GM12878 (cell line): Measurements from ENCODE around the gene BCKDHB. TPM values are rescaled to one million over a fixed set of nuclear protein-coding genes. Genes with fewer than 3 reads are reported as not detected.

Experiments
- ATAC-seq: fragments of 200-7000 bp; cut with Tn5 transposase; 3 replicates; pipeline ENCODE4 v1.9.1; 2020; ENCODE audit warnings: mild to moderate bottlenecking, moderate library complexity
- BruUV-seq: library from RNA; stranded (reverse); fragments of 400-500 nt; replicated peaks from 2 replicates; lab custom pipeline; 2021; lab: Mats Ljungman, UMichigan
- CTCF ChIA-PET: fragments of 300-600 bp; sonication (Branson Sonifier 250); formaldehyde crosslinking; extraction: SDS; loops from one replicate; lab custom pipeline; 2021; ENCODE audit warnings: inconsistent platforms; lab: Yijun Ruan, JAX
- POLR2A ChIA-PET: fragments of 350-600 bp; formaldehyde crosslinking; extraction: SDS; loops from one replicate; lab custom pipeline; 2021; ENCODE audit warnings: inconsistent platforms; lab: Charles Lee
- RAD21 ChIA-PET: fragments of 300-600 bp; sonication (Branson Sonifier 250); formaldehyde crosslinking; loops from one replicate; lab custom pipeline; 2023; ENCODE audit warnings: antibody characterized with exemption; ENCODE audit not compliant: unreplicated experiment; lab: Charles Lee
- SMC1A ChIA-PET: fragments of 300-600 bp; sonication (Branson Sonifier 250); formaldehyde crosslinking; loops from one replicate; lab custom pipeline; 2023; ENCODE audit not compliant: unreplicated experiment, uncharacterized antibody; lab: Charles Lee
- DNase-seq: peaks from one replicate; pipeline ENCODE4 v3.0.0-alpha.2; 2011; ENCODE audit warnings: low read depth, low spot score
- FAIRE-seq: peaks from 3 replicates; lab custom pipeline; 2011; peaks lifted over from hg19 to GRCh38; lab: Jason Lieb, UNC
- H2AFZ ChIP-seq: 2 replicates; pipeline ENCODE4 v1.6.0; 2011; ENCODE audit warnings: low read depth, low read length, control low read depth; ENCODE audit not compliant: control insufficient read depth
- H3K27ac ChIP-seq: 2 replicates; pipeline ENCODE4 v1.5.1; 2011; ENCODE audit warnings: control low read depth; ENCODE audit not compliant: control insufficient read depth, insufficient read depth
- H3K27me3 ChIP-seq, 2 experiments: replicated peaks in 1 of 2; 2 replicates each; pipeline versions ENCODE4 v1.6.0 to v1.6.1; 2011; ENCODE audit warnings: low read length in 1 of 2; ENCODE audit not compliant: control insufficient read depth in 2 of 2, insufficient read depth in 2 of 2
- H3K36me3 ChIP-seq, 2 experiments: 2 replicates each; pipeline ENCODE4 v1.5.1; 2011; ENCODE audit warnings: low read length in 1 of 2; ENCODE audit not compliant: control insufficient read depth in 2 of 2, insufficient read depth in 2 of 2
- H3K4me1 ChIP-seq: 2 replicates; pipeline ENCODE4 v1.6.1; 2011; ENCODE audit warnings: mild to moderate bottlenecking, low read length, moderate library complexity, mixed read lengths; ENCODE audit not compliant: control insufficient read depth, insufficient read depth
- H3K4me2 ChIP-seq: 2 replicates; pipeline ENCODE4 v1.6.0; 2011; ENCODE audit warnings: control low read depth; ENCODE audit not compliant: control insufficient read depth, insufficient read depth
- H3K4me3 ChIP-seq: fragments of 200-600 bp; sonication (generic); 2 replicates; pipeline ENCODE4 v1.5.1; 2016
- H3K79me2 ChIP-seq: 2 replicates; pipeline ENCODE4 v1.6.0; 2011; ENCODE audit warnings: low read length; ENCODE audit not compliant: control insufficient read depth, insufficient read depth
- H3K9ac ChIP-seq: 2 replicates; pipeline ENCODE4 v1.8.0; 2011; ENCODE audit warnings: low read length, control low read depth, mixed read lengths; ENCODE audit not compliant: control insufficient read depth, insufficient read depth
- H3K9me3 ChIP-seq: replicated peaks from 3 replicates; pipeline ENCODE4 v1.5.1; 2011; ENCODE audit warnings: mild to moderate bottlenecking, low read length; ENCODE audit not compliant: control insufficient read depth, insufficient read depth
- H4K20me1 ChIP-seq: 2 replicates; pipeline ENCODE4 v1.6.0; 2011; ENCODE audit not compliant: control insufficient read depth, insufficient read depth
- ATF3 ChIP-seq: IDR thresholded peaks from 2 replicates; pipeline ENCODE4 v1.6.1; 2011; ENCODE audit warnings: low read depth, mild to moderate bottlenecking, low read length, moderate library complexity, borderline replicate concordance; ENCODE audit errors: extremely low read depth
- CTCF ChIP-seq, 3 experiments: IDR thresholded peaks in 2 of 3; conservative IDR thresholded peaks in 1 of 3; 2 replicates each; pipeline ENCODE4 v1.5.1; 2011; ENCODE audit warnings: low read depth in 3 of 3, low read length in 3 of 3, mild to moderate bottlenecking in 3 of 3, control low read depth in 2 of 3, moderate library complexity in 2 of 3, inconsistent platforms in 1 of 3, mixed read lengths in 1 of 3; ENCODE audit not compliant: control insufficient read depth in 2 of 3, insufficient read depth in 1 of 3; ENCODE audit errors: extremely low read depth in 1 of 3
- KAT2A ChIP-seq: conservative IDR thresholded peaks from 2 replicates; pipeline ENCODE4 v1.6.1; 2011; ENCODE audit warnings: low read depth, low read length; ENCODE audit not compliant: control insufficient read depth
- MTA3 ChIP-seq: IDR thresholded peaks from 2 replicates; pipeline ENCODE4 v1.6.1; 2012; ENCODE audit warnings: low read length, inconsistent platforms, borderline replicate concordance
- POLR2AphosphoS2 ChIP-seq: IDR thresholded peaks from 2 replicates; pipeline ENCODE4 v1.6.1; 2011; ENCODE audit warnings: low read depth, mild to moderate bottlenecking, low read length, improper control_type of control experiment, moderate library complexity
- RB1 ChIP-seq: fragments of 450-650 bp; formaldehyde crosslinking; IDR thresholded peaks from 2 replicates; pipeline ENCODE4 v1.6.1; 2017; ENCODE audit warnings: mild to moderate bottlenecking, borderline replicate concordance
- SRF ChIP-seq, 2 experiments: IDR thresholded peaks; 2 replicates each; pipeline ENCODE4 v1.6.1; 2011; ENCODE audit warnings: low read depth in 2 of 2, low read length in 2 of 2, mild to moderate bottlenecking in 1 of 2, moderate library complexity in 1 of 2
- SUPT20H ChIP-seq: IDR thresholded peaks from 2 replicates; pipeline ENCODE4 v1.6.1; 2011; ENCODE audit warnings: low read depth, mild to moderate bottlenecking, low read length, moderate library complexity, borderline replicate concordance; ENCODE audit not compliant: control insufficient read depth
- TARDBP ChIP-seq: IDR thresholded peaks from 2 replicates; pipeline ENCODE4 v1.6.1; 2016; ENCODE audit warnings: borderline replicate concordance
- TCF12 ChIP-seq: IDR thresholded peaks from 2 replicates; pipeline ENCODE4 v1.6.1; 2011; ENCODE audit warnings: low read depth, mild to moderate bottlenecking, low read length
- WGBS: methylation state at CpG from one replicate; pipeline ENCODE4 v1.1.6; 2016; ENCODE audit warnings: low lambda C conversion rate; ENCODE audit not compliant: insufficient replicate concordance, insufficient coverage; ENCODE audit errors: missing lambda C conversion rate; 5-methylcytosine and 5-hydroxymethylcytosine counted together
- in situ Hi-C: fragments of 300-500 bp; cut with MboI; formaldehyde crosslinking; loops from 9 replicates; pipeline ENCODE4 v1.14.3; 2018; ENCODE audit warnings: mixed read lengths
- intact Hi-C: fragments of 100-400 bp; cut with micrococcal nuclease; formaldehyde crosslinking; loops from one replicate; pipeline ENCODE4 v1.14.2; 2022; ENCODE audit not compliant: unreplicated experiment
- polyA plus RNA-seq, 11 experiments: library from polyadenylated mRNA; depleted of rRNA in 4 of 11; unstranded in 6 of 11; stranded (reverse) in 5 of 11; fragments of >200 nt; fragmentation: Nextera tagmentation in 4 of 11; fragmentation: Illumina TruSeq in 1 of 11; extraction: Ambion mirVana in 4 of 11; extraction: Trizol in 1 of 11; gene quantifications; 1 replicate in 1 of 11; 2 replicates in 10 of 11; pipeline versions ENCODE4 v1.2.1 to v1.2.3, GENCODE V29; 2011 to 2016; ENCODE audit warnings: inconsistent platforms in 2 of 11, missing spikeins in 2 of 11, low read depth in 1 of 11
- total RNA-seq, 4 experiments: library from RNA; depleted of rRNA in 3 of 4; stranded (reverse); fragments of >200 nt in 3 of 4; fragmentation: Illumina TruSeq in 1 of 4; extraction: Trizol in 1 of 4; gene quantifications; 2 replicates each; pipeline versions ENCODE4 v1.2.1 to v1.2.3, GENCODE V29; 2013 to 2021
- TF ChIP-seq, protein P1 (sequence below): IDR thresholded peaks from 2 replicates; pipeline ENCODE4 v1.6.1; 2011; ENCODE audit warnings: mild to moderate bottlenecking, low read depth, low read length, moderate library complexity; ENCODE audit not compliant: insufficient replicate concordance
- TF ChIP-seq, protein P2 (sequence below): fragments of 450-650 bp; IDR thresholded peaks from 2 replicates; pipeline ENCODE4 v1.6.1; 2017; ENCODE audit warnings: mild to moderate bottlenecking, moderate library complexity

BCKDHB gene
- total and polyA plus RNA-seq, 10 of the 15 experiments (the other 5 are each of a cell fraction or from before 2014, with no cell fraction given), result 12.9 to 57.1 (median 25.3) TPM

DNA sequence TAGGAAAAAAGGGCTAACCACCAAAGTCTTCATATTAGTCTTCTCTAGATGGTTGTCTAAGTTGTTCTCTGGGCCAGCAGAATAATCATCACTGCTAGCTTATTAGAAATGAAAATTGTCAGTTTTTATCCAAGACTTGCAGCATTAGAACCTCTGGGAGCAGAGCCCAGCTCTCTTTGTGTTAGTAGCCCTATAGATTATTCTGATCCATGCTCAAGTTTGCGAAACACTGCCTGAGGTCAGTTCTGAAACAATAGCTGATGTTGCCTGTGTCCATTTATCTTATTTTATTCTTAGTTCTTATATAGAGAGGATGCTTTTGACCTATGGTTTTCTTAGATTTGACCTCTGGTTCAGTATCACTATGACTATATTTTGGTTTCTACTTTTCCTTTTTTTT is 66.9 kb downstream of the BCKDHB start:
- ATAC-seq (no peak), FAIRE-seq (no peak), DNase-seq (no peak)
- WGBS, result 100% methylated on average over 1 of the region's 1 CpG
- ChIA-PET CTCF (interaction anchor here (0.6 to 1.0 kb wide), 2 partner anchors 21 to 360 kb away, joined by 3 to 4 read pairs; no protein-coding TSS in a partner anchor), POLR2A (no interaction called here), SMC1A (interaction anchor here (0.7 to 0.8 kb wide), 2 partner anchors 8 to 13 kb away, joined by 3 read pairs; no protein-coding TSS in a partner anchor), RAD21 (interaction anchor here (0.6 to 1.7 kb wide), 3 partner anchors 17 to 41 kb away, joined by 3 to 5 read pairs (median 4); no protein-coding TSS in a partner anchor)
- no peaks in the 10 kb centered on the region for H4K20me1 ChIP-seq
- no peak overlapping the region for H3K4me3 ChIP-seq
- no peaks in the 10 kb centered on the region for H3K9me3 ChIP-seq
- no peaks in the 10 kb centered on the region for H3K27me3 ChIP-seq
- no peaks in the 10 kb centered on the region for H3K79me2 ChIP-seq
- no peaks in the 10 kb centered on the region for H3K36me3 ChIP-seq
- H3K9ac ChIP-seq, result no peak overlapping the region
- no peak overlapping the region for H3K4me2 ChIP-seq
- intact Hi-C loops, result no loop called here
- no peak overlapping the region for H3K27ac ChIP-seq
- no TSS peak for BruUV-seq
- peaks cover 3% of the 10 kb centered on the region; the same call in 1 of the 2 replicates for H3K4me1 ChIP-seq
- in situ Hi-C loops, result no loop called here
- TF ChIP-seq SRF (IDR thresholded peaks at IDR 0.05; ENCODE audit: low read depth in 2 of 2, low read length in 2 of 2) (no peak), POLR2AphosphoS2 (no peak), TCF12 (no peak), MTA3 (no peak), SUPT20H (no peak), KAT2A (no peak), TARDBP (no peak), ATF3 (no peak), CTCF (IDR thresholded peaks at IDR 0.05 in 2 of 3, conservative IDR thresholded peaks at IDR 0.05 in 1 of 3; ENCODE audit: control insufficient read depth in 2 of 3, extremely low read depth in 1 of 3, insufficient read depth in 1 of 3, low read depth in 3 of 3, low read length in 3 of 3) (no peak), RB1 (no peak)
- TF ChIP-seq, protein P1, sequence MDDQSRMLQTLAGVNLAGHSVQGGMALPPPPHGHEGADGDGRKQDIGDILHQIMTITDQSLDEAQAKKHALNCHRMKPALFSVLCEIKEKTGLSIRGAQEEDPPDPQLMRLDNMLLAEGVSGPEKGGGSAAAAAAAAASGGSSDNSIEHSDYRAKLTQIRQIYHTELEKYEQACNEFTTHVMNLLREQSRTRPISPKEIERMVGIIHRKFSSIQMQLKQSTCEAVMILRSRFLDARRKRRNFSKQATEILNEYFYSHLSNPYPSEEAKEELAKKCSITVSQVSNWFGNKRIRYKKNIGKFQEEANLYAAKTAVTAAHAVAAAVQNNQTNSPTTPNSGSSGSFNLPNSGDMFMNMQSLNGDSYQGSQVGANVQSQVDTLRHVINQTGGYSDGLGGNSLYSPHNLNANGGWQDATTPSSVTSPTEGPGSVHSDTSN, result no peak
- TF ChIP-seq, protein P2, sequence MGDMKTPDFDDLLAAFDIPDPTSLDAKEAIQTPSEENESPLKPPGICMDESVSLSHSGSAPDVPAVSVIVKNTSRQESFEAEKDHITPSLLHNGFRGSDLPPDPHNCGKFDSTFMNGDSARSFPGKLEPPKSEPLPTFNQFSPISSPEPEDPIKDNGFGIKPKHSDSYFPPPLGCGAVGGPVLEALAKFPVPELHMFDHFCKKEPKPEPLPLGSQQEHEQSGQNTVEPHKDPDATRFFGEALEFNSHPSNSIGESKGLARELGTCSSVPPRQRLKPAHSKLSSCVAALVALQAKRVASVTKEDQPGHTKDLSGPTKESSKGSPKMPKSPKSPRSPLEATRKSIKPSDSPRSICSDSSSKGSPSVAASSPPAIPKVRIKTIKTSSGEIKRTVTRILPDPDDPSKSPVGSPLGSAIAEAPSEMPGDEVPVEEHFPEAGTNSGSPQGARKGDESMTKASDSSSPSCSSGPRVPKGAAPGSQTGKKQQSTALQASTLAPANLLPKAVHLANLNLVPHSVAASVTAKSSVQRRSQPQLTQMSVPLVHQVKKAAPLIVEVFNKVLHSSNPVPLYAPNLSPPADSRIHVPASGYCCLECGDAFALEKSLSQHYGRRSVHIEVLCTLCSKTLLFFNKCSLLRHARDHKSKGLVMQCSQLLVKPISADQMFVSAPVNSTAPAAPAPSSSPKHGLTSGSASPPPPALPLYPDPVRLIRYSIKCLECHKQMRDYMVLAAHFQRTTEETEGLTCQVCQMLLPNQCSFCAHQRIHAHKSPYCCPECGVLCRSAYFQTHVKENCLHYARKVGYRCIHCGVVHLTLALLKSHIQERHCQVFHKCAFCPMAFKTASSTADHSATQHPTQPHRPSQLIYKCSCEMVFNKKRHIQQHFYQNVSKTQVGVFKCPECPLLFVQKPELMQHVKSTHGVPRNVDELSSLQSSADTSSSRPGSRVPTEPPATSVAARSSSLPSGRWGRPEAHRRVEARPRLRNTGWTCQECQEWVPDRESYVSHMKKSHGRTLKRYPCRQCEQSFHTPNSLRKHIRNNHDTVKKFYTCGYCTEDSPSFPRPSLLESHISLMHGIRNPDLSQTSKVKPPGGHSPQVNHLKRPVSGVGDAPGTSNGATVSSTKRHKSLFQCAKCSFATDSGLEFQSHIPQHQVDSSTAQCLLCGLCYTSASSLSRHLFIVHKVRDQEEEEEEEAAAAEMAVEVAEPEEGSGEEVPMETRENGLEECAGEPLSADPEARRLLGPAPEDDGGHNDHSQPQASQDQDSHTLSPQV, result no peak
- H2AFZ ChIP-seq, result no peak overlapping the region
